Measurements from ENCODE around the gene NFIC.

NFIC gene

GRCh38 chr19:3403489-3404323, 37.3 kb downstream of the NFIC start:
- no peaks in the 10 kb centered on the region for H3K36me3 Mint-ChIP-seq (ENCODE audit: low read depth)
- H3K27me3 Mint-ChIP-seq (ENCODE audit: low read depth): no peaks in the 10 kb centered on the region
- no peak overlapping the region for H3K27ac Mint-ChIP-seq
- no peak overlapping the region for H3K4me3 Mint-ChIP-seq
- H3K4me1 Mint-ChIP-seq (ENCODE audit: low read depth): no peaks in the 10 kb centered on the region
- H3K9me3 Mint-ChIP-seq: no peaks in the 10 kb centered on the region

DNA sequence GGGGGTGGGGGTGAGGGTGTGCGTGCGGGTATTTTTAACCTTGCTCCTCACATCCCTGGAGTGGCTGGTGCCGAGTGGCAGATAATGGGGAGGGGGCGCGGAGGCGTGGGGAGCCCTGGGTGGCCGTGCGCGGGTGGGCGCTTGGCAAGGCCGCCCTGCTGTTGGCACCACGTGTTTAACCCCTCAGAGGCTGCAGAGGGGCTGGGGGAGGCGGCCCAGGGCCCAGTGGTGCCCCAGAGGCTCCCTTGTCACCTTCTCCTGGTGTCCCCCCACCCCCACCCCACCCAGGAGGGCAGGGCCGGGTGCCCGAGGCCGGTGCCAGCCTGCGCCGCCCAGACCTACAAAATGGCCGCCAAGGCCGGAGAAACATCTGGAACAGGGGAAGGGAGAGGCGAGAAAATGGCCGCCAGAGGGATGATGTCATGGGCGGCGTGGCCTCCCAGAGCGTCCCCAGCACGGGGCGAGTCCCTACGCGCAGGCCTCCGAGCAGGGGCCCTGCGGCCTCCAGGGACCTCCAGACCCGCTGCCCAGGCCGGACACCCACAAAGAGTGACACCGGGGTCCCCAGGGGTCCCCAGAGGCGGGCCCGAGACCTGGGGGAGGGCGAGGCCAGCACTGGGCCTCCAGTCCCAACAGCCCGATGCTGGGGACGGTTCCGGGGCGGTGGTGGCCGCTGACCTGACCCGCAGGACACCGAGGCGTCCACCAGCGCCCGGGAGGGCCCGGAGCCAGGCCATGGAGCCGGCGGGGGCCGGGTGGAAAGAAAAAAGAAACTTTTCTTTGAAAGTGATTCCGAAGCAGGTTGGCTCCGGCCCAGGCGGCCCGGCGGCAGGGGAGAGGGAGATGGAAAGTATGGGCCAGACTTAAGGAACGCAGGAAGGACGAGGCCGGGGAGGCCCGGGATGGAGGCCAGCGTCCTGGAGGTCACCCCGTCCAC, 38.2 kb downstream of the NFIC start:
- H3K9me3 Mint-ChIP-seq: no peaks in the 10 kb centered on the region
- H3K36me3 Mint-ChIP-seq (ENCODE audit: low read depth): no peaks in the 10 kb centered on the region
- H3K4me3 Mint-ChIP-seq: no peak overlapping the region
- no peak overlapping the region for H3K27ac Mint-ChIP-seq
- H3K4me1 Mint-ChIP-seq (ENCODE audit: low read depth): no peaks in the 10 kb centered on the region
- no peaks in the 10 kb centered on the region for H3K27me3 Mint-ChIP-seq (ENCODE audit: low read depth)

- Mint-ChIP-seq H3K9me3 (no peaks in the 10 kb centered on the region), H3K27me3 (ENCODE audit: low read depth) (no peaks in the 10 kb centered on the region), H3K4me3 (no peak overlapping the region), H3K27ac (no peak overlapping the region), H3K36me3 (ENCODE audit: low read depth) (no peaks in the 10 kb centered on the region), H3K4me1 (ENCODE audit: low read depth) (no peaks in the 10 kb centered on the region)
These were observed 38.9 kb downstream of the NFIC start for GRCh38 chr19:3405261-3405653.

DNA sequence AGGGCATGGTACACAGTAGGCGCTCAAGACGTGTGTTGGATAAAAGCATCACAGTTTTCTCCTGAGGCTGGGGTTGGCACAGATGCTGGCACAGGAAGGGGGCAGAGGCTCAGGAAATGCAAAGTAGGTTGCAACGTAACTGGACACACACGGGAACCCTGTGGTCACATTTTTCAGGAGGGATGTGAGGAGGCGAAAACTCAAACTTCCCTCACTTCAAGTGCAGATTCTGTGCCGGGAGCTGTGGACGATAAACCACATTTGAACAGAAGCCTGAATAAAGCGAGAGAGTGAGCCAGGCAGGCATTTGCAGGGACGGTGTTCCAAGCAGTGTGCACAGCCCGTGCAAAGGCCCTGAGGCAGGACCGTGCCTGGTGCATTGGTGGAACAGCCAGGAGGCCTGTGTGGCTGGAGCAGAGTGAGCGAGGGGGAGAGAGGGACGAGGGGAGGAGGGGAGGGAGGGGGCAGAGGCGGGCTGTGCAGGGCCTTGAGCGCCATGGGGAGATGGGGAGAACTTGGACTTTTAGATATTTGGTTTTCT, 40.3 kb downstream of the NFIC start:
- Mint-ChIP-seq H3K4me3 (no peak overlapping the region), H3K9me3 (no peaks in the 10 kb centered on the region), H3K4me1 (ENCODE audit: low read depth) (no peaks in the 10 kb centered on the region), H3K27ac (no peak overlapping the region), H3K27me3 (ENCODE audit: low read depth) (no peaks in the 10 kb centered on the region), H3K36me3 (ENCODE audit: low read depth) (no peaks in the 10 kb centered on the region)

- Mint-ChIP-seq H3K4me3 (no peak overlapping the region), H3K4me1 (ENCODE audit: low read depth) (no peaks in the 10 kb centered on the region), H3K9me3 (no peaks in the 10 kb centered on the region), H3K36me3 (ENCODE audit: low read depth) (no peaks in the 10 kb centered on the region), H3K27me3 (ENCODE audit: low read depth) (no peaks in the 10 kb centered on the region), H3K27ac (no peak overlapping the region)
These were observed 41.5 kb downstream of the NFIC start for GRCh38 chr19:3407556-3408516.

DNA sequence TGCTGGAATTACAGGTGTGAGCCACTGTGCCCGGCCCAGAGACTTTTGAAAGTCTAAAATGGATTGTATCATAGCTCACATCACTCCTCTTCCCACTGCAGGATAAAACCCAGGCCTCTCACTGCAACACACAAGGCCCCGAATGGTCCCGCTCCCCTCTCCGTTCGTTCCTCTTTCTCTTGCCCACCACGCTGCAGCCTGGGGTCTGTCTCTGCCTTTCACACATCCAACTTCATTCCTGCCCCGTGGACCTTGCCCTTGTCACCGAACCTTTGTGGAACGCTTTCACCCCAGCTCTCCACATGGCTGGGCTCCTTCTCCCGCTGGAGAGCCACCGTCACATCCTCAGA, 42.6 kb downstream of the NFIC start:
- Mint-ChIP-seq H3K9me3 (no peaks in the 10 kb centered on the region), H3K4me1 (ENCODE audit: low read depth) (no peaks in the 10 kb centered on the region), H3K27me3 (ENCODE audit: low read depth) (no peaks in the 10 kb centered on the region), H3K4me3 (no peak overlapping the region), H3K27ac (no peak overlapping the region), H3K36me3 (ENCODE audit: low read depth) (no peaks in the 10 kb centered on the region)

- no peaks in the 10 kb centered on the region for H3K4me1 Mint-ChIP-seq (ENCODE audit: low read depth)
- H3K36me3 Mint-ChIP-seq (ENCODE audit: low read depth): no peaks in the 10 kb centered on the region
- no peaks in the 10 kb centered on the region for H3K27me3 Mint-ChIP-seq (ENCODE audit: low read depth)
- H3K9me3 Mint-ChIP-seq: no peaks in the 10 kb centered on the region
- no peak overlapping the region for H3K4me3 Mint-ChIP-seq
- H3K27ac Mint-ChIP-seq: no peak overlapping the region
These were observed 43.1 kb downstream of the NFIC start for GRCh38 chr19:3409346-3410064.

DNA sequence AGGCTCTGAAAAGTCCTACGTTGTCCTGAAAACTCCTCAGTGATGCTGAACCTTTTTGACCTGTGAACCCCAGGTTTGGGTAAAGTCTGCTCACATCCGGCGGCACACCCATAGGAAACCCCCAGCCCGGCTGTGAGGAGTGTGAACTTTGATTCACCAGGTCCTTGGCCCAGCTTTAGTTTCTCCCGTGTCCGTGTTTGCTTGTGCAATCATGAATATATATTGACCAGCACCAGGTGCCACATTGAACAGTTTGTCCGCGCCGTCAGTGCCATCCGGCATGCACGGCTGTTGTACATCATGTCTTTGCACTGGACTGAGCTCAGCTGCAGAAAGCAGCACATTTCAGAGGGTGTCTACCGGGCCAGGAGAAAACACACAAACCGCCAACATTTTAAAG, 45.3 kb downstream of the NFIC start:
- Mint-ChIP-seq H3K9me3 (no peaks in the 10 kb centered on the region), H3K4me1 (ENCODE audit: low read depth) (no peaks in the 10 kb centered on the region), H3K36me3 (ENCODE audit: low read depth) (no peaks in the 10 kb centered on the region), H3K27ac (no peak overlapping the region), H3K4me3 (no peak overlapping the region), H3K27me3 (ENCODE audit: low read depth) (no peaks in the 10 kb centered on the region)

DNA sequence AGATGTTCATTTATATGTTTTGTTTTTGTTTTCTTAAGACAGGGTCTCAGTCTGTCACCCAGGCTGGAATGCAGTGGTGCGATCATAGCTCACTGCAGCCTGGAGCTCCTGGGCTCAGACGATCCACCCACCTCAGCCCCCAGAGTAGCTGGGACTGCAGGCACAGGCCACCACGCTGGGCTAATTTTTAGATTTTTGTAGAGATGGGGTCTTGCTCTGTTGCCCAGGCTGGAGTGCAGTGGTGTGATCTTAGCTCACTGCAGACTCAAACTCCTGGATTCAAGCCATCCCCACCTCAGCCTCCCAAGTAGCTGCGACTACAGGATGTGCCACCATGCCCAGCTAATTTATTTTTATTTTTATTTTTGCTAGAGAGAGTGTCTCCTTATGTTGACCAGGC, 45.7 kb downstream of the NFIC start:
- Mint-ChIP-seq H3K4me1 (ENCODE audit: low read depth) (no peaks in the 10 kb centered on the region), H3K27ac (no peak overlapping the region), H3K9me3 (no peaks in the 10 kb centered on the region), H3K4me3 (no peak overlapping the region), H3K27me3 (ENCODE audit: low read depth) (no peaks in the 10 kb centered on the region), H3K36me3 (ENCODE audit: low read depth) (no peaks in the 10 kb centered on the region)

DNA sequence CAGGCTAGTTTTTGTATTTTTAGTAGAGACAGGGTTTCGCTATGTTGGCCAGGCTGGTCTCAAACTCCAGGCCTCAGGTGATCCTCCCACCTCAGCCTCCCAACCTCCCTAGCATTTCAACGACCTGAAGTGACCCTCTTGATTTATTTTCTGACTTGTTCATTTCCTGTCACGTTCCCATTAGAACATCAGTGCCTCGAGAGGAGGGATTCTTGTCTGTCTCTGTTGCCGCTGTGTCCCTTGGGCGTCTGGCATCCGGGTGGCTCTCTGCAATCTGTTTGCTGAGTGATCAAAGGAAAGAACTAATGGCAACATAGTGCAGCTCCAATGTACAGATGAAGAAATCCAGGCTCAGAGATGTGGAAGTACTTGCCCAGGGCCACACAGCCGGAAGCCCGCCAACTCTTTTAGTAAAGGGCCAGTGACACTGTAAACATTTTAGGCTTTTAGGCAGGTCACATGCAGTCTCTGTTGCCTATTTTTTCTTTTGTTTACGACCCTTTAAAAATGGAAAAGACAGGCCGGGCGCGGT, 47.5 kb downstream of the NFIC start:
- Mint-ChIP-seq H3K27ac (no peak overlapping the region), H3K36me3 (ENCODE audit: low read depth) (no peaks in the 10 kb centered on the region), H3K4me3 (no peak overlapping the region), H3K4me1 (ENCODE audit: low read depth) (no peaks in the 10 kb centered on the region), H3K27me3 (ENCODE audit: low read depth) (no peaks in the 10 kb centered on the region), H3K9me3 (no peaks in the 10 kb centered on the region)

- no peaks in the 10 kb centered on the region for H3K36me3 Mint-ChIP-seq (ENCODE audit: low read depth)
- no peak overlapping the region for H3K27ac Mint-ChIP-seq
- H3K9me3 Mint-ChIP-seq: no peaks in the 10 kb centered on the region
- no peaks in the 10 kb centered on the region for H3K27me3 Mint-ChIP-seq (ENCODE audit: low read depth)
- H3K4me1 Mint-ChIP-seq (ENCODE audit: low read depth): no peaks in the 10 kb centered on the region
- H3K4me3 Mint-ChIP-seq: no peak overlapping the region
These were observed 49.3 kb downstream of the NFIC start for GRCh38 chr19:3415695-3416094.

DNA sequence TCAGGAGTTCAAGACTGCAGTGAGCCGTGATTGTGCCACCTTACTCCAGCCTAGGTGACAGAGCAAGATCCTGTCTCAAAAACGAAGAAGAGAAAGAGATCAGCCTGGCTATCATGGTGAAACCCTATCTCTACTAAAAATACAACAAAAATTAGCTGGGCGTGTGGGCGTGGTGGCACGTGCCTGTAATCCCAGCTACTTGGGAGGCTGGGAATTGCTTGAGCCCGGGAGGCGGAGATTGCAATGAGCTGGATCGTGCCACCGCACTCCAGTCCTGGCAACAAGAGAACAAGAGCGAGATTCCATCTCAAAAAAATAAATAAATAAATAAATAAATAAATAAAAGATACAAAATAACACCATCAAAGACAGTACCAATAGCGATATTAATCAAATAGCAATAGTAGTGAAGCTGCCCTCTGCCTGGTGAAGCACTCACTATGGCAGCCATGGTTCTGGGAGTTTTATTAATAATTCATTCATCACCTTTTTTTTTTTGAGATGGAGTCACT, 53.9 kb downstream of the NFIC start:
- Mint-ChIP-seq H3K4me3 (no peak overlapping the region), H3K27ac (no peak overlapping the region), H3K4me1 (ENCODE audit: low read depth) (no peaks in the 10 kb centered on the region), H3K27me3 (ENCODE audit: low read depth) (no peaks in the 10 kb centered on the region), H3K36me3 (ENCODE audit: low read depth) (no peaks in the 10 kb centered on the region), H3K9me3 (no peaks in the 10 kb centered on the region)

- no peak overlapping the region for H3K27ac Mint-ChIP-seq
- H3K4me1 Mint-ChIP-seq (ENCODE audit: low read depth): no peaks in the 10 kb centered on the region
- H3K4me3 Mint-ChIP-seq: no peak overlapping the region
- H3K36me3 Mint-ChIP-seq (ENCODE audit: low read depth): no peaks in the 10 kb centered on the region
- H3K27me3 Mint-ChIP-seq (ENCODE audit: low read depth): no peaks in the 10 kb centered on the region
- no peaks in the 10 kb centered on the region for H3K9me3 Mint-ChIP-seq
These were observed 54.7 kb downstream of the NFIC start for GRCh38 chr19:3420909-3421619.
